ENCODE results near the gene CATSPERZ.

CATSPERZ gene

DNA sequence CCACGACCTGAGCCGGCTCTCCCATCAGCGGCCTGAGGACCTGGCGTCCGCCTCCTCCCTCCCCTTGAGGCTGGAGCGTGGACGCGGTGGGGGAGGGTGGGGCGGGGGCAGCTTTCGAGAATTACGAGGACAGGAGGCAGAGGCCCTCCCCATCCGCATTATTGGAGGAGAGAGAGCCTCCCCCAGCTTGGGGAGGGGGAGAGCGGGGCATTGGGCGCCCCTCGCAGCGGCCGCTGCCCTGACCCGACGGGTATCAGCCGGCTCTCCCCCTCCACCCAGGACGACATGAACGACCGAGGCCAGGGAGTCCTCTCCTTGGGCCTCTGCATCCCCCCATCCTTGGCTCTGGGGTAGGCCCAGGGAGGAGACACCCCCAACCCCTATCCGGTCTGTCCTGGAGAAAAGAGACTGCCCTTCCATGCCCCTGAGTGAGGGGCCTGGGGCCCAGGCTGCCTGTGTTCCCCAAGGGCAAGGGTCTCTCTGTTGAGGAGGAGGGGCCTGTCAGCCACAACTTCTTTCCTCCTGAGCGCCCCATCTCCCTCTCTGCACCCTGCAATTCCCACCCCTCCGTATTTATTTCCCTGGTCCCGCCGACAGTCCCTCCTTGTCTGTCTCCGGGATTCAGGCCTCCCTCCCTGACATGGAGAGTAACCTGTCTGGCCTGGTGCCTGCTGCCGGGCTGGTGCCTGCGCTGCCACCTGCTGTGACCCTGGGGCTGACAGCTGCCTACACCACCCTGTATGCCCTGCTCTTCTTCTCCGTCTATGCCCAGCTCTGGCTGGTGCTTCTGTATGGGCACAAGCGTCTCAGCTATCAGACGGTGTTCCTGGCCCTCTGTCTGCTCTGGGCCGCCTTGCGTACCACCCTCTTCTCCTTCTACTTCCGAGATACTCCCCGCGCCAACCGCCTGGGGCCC is 14.0 kb upstream of the CATSPERZ start:
- no peak for DNase-seq

DNA sequence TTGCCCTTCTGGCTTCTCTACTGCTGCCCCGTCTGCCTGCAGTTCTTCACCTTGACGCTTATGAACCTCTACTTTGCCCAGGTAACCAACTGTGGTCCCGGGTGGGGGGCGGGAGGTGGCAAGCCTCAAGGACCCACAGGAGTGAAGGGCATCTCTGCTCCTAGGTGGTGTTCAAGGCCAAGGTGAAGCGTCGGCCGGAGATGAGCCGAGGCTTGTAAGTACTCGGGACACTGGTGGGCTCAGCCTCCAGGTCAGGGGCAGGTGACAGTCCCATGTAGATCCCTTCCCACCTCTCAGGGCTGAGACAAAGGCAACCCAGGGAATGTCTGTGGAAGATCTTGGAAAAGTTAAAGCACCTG is 13.4 kb upstream of the CATSPERZ start:
- no peak for DNase-seq

DNA sequence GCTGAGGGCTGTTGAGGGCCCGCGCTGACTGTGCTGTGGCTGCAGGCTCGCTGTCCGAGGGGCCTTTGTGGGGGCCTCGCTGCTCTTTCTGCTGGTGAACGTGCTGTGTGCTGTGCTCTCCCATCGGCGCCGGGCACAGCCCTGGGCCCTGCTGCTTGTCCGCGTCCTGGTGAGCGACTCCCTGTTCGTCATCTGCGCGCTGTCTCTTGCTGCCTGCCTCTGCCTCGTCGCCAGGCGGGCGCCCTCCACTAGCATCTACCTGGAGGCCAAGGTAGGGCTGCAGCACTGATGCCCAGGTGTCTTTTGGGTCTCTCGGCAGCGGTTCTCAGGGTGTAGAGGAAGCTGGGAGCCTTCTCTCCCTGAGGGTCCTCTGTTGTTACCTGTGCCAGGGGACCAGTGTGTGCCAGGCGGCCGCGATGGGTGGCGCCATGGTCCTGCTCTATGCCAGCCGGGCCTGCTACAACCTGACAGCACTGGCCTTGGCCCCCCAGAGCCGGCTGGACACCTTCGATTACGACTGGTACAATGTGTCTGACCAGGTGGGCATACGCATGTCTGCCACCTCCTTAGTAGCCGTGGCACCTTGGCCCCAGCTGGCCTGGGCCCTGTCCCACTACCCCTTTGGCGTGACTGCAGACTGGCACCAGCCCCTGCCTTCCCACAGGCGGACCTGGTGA is 12.3 kb upstream of the CATSPERZ start:
- DNase-seq = no peak

DNA sequence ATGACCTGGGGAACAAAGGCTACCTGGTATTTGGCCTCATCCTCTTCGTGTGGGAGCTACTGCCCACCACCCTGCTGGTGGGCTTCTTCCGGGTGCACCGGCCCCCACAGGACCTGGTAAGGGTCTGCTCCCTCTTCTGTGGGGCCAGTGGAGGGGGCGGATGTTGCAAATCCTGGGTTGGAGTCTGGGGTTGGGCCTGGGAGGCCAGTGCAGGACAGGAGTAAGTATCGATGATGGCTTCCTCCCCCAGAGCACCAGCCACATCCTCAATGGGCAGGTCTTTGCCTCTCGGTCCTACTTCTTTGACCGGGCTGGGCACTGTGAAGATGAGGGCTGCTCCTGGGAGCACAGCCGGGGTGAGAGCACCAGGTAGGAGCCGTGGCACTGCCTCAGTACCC is 11.8 kb upstream of the CATSPERZ start:
- DNase-seq = no peak

DNA sequence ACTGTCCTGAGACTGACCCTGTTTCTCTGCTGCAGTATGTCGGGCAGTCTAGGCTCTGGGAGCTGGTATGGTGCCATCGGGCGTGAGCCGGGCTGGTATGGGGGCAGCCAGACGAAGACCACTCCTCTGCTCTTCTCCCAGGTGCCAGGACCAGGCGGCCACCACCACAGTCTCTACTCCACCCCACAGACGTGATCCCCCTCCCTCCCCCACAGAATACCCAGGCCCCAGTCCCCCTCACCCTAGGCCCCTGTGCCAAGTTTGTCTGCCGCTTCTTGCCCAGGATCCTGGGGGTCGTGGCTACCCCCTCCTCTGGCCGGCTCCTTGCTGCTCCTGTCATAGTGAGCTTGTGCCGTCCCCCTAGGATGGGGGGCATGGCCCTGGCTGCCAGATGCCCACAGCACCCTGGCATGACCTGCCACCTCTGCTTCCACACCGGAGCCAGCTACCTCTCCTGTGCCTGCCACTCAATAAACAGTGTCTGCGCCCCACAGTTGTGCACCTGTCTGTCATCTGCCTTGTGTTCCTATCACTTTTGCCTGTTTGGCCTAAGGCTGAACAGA is 11.1 kb upstream of the CATSPERZ start:
- DNase-seq = no peak

DNA sequence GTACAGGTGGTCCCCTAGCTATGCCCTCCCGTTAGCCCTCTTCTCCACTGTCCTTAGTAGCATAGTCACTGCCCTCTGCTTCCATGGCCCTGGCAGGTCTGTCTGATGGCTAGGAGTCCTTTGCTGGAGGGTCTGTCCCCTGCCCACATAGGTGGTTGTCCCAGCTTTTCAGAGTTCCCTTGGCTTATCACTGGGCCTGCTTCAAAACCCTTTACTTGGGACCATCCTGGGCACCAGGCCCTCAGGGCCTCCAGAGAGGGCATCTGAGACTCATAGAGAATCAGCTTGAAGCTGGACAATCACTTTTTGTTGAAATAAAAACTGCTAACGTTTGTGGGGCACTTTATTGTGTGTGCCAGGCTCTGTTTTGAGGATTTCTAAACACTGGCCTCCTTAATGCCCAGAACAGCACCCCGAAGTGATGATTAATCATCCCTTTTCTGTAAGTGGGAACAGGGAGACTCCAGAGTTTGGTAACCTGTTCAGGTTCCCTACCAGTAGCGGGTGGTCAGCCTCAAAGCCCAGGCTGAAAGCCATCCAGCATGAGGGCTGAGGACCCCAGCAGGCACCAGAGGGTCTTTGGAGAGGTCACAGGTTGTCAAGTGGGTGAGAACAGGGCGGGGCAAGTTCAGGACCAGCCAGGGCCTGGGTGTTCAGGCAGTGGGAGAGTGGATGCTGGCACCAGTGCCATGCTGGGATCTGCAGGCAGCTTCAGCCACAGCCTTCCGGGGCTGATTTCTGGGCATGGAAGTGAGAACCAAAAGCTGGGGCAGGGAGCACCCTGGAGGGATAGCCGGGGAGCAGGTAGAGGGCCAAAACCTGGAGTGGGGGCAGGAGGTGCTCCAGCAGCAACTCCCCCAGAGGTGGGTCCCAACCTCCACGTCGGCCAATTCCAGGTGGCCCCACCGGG is 9.6 kb upstream of the CATSPERZ start:
- no peak for DNase-seq

DNA sequence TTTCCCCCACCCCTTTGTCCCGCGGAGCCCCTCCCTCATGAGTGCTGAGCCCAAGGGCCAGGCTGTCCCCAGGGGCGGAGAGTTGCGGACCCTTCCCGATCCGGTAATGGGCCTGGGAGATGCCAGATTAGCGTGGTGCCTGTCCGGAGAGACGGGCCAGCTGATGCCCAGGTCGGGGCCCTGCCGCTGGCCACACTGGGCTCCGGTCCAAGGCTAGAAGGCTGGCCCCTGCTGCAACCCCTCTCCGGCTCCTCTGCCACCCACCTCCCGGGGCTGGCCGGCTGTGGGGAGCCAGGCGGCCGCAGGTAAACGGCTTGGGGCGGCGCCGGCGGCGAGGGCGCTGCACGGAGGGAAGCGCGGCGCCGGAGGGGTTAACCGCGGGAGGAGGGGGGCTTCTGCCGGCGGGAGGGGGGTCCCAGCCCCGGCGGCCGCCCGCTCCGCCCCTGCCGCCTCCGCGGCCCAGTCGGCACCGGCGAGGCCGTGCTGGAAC is 8.9 kb upstream of the CATSPERZ start, which contains the start of gene KCNK4:
Gene KCNK4, plus strand, starts transcription at position 41 of the 490 bp plus-strand sequence. CDS start 1,717 bp downstream, outside the sequence.
- no peak for DNase-seq

DNA sequence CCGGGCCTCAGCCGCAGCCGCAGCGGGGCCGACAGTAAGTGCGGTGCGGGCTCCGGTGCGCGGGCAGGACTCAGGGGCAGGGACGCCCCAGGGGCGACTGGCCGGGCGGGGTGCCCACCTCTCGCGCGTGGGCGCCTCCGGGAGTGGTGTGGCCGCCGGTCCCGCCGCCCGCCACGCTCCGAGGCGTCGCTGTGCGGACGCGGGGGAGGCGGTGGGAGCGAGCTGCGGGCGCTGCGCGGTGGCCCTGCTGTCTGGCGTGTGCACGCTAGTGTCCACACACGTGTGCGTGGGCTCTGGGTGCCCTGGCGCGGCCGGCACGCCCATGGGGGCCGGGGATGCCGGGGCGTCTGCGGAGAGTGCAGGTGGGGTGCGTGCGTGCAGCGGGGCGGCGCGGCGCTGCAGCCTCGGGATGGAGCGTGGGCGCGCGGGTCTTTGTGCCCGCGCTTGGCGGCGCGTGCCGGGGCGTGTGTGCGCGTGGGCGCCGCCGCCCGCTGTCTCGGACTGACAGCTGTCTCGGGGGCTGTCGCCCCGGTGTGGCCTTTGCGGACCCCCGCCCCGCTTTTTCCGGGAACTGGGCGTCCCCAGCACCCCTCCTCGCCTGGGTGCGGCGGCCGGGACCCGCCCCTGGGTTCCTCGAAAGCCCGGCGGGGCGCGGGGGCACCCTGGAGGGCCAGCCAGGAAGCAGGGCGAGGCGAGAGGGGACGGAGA is 8.3 kb upstream of the CATSPERZ start:
- no peak for DNase-seq

DNA sequence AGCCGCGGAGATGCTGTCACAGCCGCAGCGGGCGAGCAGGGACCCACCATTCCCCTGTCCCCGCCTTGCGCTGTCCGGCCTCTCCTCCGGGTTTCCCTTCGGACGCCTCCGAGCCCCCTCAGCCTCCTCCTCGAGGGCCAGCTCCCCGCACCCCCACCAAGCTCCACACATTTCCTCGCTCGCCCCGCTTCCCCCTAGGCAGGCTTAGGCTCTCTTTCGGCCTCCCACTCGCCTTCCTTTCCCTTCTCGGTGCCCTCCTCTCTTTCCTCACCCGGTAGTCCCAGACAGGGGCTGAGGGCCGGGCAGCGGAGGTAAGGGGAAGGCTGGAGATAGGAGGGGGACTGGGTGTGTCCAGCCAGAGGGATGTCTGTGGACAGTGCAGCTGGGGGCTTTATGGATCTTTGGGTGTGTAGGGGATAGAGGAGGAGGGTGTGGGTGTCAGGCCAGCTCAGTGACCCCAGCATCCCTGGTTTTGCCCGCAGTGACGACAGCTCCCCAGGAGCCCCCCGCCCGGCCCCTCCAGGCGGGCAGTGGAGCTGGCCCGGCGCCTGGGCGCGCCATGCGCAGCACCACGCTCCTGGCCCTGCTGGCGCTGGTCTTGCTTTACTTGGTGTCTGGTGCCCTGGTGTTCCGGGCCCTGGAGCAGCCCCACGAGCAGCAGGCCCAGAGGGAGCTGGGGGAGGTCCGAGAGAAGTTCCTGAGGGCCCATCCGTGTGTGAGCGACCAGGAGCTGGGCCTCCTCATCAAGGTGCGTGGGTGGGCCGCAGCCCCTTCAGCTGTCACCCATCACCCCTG is 7.5 kb upstream of the CATSPERZ start:
- DNase-seq = no peak

DNA sequence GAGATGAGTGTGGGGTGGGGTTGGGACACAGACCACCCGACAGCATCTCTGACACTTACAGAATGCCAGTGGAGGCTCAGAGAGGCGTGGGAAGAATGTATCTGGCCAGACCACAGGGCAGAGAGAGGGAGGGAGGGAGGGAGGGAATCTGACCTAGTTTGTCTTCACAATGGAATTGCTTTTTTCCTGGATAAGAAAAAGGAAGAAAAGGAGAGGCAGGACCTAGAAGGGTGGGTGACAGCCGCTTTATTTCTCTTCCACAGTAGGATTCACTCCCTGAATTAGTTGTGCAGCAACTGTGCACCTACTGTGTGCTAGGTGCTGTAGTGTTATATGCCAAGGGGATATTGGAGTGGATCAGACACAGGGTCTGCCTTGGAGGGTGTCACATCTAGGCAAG is 5.4 kb upstream of the CATSPERZ start:
- DNase-seq = no peak

DNA sequence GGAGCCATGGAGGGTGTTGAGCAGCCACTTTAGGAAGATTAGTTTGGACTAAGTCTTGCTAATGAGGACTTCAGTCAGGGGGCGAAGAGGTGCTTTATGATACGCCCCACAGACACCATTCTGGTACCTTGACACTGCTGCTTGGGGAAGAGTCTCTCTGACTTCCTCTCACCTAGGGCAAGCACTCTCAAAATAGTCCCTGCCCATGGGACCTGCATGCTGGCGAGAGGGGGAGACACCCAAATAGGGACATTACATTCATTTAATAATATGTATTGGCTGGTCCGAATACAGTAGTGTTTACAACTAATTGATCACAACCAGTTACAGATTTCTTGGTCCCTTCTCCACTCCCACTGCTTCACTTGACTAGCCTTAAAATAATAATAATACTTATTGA is 4.4 kb upstream of the CATSPERZ start:
- no peak for DNase-seq

DNA sequence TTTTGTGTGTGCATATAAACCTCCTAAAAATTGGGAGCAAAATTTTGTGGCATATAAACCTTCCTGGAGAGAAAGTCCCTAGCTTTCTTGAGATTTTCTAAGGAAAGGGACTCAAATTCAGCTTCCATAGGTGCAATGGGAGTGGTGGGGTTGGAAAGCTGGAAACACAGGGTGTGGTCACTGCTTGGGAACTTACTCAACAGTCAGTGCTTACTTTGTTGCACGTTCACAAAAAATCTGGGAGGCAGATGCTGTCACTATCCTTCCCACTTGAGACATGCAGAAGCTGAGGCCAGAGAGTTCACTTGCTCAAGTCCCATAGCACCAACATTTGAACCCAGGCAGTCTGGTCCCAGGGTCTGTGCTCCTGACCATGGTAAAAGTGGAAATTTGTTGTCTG is 3.9 kb upstream of the CATSPERZ start:
- DNase-seq = no peak

DNA sequence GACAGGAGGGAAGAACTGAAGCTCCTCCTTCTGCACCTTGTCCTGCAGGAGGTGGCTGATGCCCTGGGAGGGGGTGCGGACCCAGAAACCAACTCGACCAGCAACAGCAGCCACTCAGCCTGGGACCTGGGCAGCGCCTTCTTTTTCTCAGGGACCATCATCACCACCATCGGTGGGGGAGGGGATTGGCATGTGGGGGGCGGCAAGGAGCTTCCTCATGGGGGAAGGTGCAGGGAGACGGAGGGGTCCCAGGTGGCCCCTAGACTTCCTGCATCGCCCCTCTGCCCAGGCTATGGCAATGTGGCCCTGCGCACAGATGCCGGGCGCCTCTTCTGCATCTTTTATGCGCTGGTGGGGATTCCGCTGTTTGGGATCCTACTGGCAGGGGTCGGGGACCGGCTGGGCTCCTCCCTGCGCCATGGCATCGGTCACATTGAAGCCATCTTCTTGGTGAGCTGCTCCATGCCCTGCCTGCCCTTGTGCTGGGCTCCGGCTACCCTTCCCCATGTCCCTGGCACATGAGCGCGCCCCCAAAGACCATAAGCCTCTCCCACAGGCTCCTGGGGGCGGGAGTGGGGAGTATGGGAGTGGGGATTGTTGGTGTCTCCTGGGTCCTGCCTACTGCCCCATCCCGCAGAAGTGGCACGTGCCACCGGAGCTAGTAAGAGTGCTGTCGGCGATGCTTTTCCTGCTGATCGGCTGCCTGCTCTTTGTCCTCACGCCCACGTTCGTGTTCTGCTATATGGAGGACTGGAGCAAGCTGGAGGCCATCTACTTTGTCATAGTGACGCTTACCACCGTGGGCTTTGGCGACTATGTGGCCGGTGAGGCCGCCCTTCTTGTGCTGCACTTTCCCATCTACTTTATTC is 3.1 kb upstream of the CATSPERZ start:
- DNase-seq = no peak

DNA sequence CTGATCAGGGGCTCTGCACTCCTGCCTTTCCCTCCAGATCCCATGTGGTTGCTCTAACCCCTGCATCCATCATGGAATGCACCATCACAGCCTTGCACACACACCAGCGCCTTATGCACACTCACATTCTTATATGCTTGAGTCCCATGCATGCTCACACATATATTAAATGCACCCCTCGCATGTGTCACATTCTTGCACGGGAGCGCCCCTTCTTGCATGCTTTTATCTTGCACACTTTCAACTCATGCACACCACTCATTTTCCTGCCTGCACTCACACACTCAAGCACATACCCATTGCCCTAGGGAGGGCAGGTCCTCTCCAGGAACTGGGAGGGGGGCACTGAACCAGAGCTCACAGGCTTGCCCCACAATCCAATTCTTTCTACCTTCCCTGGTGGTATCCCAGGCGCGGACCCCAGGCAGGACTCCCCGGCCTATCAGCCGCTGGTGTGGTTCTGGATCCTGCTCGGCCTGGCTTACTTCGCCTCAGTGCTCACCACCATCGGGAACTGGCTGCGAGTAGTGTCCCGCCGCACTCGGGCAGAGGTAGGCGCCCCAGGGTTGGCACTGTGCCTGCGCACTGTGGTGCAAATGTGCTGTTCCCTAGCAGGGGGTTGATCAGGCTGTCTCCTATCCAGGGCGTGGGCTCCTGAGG is 2.3 kb upstream of the CATSPERZ start:
- no peak for DNase-seq

DNA sequence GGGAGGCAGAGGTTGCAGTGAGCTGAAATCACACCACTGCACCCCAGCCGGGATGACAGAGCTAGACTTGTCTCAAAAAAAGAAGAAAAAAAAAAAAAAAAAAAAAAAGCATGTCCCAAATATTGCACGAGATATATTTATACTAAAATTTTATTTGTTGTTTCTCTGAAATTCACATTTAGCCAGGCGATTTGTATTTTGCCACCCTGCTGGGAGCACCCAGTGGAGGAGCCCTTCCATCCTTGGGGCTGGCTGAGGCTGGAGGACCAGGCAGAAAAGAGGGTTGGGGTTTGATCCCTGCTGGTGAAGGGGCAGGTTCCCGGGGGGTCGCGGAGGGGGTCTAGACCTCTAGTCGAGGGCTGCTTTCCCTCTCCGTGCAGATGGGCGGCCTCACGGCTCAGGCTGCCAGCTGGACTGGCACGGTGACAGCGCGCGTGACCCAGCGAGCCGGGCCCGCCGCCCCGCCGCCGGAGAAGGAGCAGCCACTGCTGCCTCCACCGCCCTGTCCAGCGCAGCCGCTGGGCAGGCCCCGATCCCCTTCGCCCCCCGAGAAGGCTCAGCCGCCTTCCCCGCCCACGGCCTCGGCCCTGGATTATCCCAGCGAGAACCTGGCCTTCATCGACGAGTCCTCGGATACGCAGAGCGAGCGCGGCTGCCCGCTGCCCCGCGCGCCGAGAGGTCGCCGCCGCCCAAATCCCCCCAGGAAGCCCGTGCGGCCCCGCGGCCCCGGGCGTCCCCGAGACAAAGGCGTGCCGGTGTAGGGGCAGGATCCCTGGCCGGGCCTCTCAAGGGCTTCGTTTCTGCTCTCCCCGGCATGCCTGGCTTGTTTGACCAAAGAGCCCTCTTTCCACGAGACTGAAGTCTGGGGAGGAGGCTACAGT is 952 bp upstream of the CATSPERZ start:
- DNase-seq = no peak

DNA sequence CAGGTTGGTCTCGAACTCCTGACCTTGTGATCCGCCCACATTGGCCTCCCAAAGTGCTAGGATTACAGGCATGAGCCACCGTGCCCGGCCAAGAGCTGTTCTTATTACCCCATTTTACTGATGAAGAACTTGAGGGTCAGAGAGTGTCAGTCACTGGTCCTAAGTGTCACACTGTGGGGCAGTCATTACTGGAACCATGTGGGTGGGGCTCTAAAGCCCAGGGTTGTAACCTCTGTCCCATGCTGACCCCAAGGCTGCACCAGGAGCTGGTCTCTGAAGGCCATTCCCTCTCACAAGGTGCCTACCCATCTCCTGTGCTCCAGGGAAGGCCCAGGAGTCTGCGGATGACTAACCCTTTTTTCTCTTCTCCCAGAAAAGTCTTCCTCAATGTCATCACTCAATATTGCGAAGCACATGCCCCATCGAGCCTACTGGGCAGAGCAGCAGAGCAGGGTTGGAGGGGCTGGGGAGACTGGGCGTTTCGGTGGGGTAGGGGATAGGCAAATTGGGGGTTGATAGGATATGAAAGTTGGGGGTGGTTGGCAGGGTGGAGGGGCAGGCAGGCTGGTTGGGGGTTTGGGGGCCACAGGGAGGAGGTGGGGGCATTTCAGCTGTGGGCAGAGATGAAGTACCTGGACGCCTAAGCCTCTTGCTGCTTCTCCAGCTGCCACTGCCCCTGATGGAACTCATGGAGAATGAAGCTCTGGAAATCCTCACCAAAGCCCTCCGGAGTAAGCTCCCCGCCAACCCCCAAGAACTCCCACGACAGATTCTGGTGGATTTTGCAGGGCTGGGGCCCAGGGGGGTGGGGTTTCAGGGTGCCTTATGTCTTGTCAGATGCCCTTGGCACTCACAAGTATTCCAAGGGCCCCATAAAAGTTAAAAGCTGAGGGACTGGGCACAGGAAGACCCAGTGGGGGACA is 3.2 kb downstream of the CATSPERZ start:
- no peak for DNase-seq

DNA sequence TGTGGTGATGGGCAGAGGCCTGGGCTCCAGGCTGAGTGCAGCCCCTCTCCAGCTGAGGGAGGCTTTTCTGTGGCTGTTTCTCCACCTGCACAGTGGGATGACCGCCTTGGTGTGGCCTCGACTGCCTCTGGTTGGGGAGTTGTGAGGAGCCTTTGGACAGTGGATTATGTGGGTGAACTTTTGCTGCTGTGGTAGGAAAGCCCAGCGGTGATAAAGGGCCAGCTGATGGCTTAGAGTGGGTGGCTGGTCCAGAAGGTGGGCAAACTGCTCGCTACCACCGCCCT is 3.8 kb downstream of the CATSPERZ start:
- no peak for DNase-seq

Data from activated CD8-positive, alpha-beta memory T cell treated with anti-CD3 and anti-CD28 coated beads, Interleukin-2, amount 50 U/mL, for 4 hours (primary cell).